HepG2 (cell line): ENCODE results near the gene HNF1B. TPM values are rescaled to one million over a fixed set of nuclear protein-coding genes. Genes with fewer than 3 reads are reported as not detected.
A peak's percentile ranks its signal among the peaks of the same experiment; 100 is the strongest.

ENCODE experiments used
- HDAC6 ChIP-seq: fragments of 200-600 bp; sonication (generic); IDR thresholded peaks from 2 replicates; pipeline ENCODE4 v1.7.0; 2017; ENCODE audit warnings: mild to moderate bottlenecking, antibody characterized with exemption, low read length, low read depth
- HES4 ChIP-seq: sonication (generic); formaldehyde crosslinking; IDR thresholded peaks from 2 replicates; pipeline ENCODE4 v1.9.0; 2021; ENCODE audit warnings: mild to moderate bottlenecking, missing genetic modification reagents, borderline replicate concordance
- HIVEP1 ChIP-seq: sonication (generic); formaldehyde crosslinking; IDR thresholded peaks from 2 replicates; pipeline ENCODE4 v1.4.0; 2020; ENCODE audit warnings: mild to moderate bottlenecking, missing genetic modification reagents
- MYNN ChIP-seq: sonication (generic); formaldehyde crosslinking; IDR thresholded peaks from 2 replicates; pipeline ENCODE4 v1.4.0; 2020; ENCODE audit warnings: mild to moderate bottlenecking, low read depth, missing genetic modification reagents
- PRMT3 ChIP-seq: sonication (generic); formaldehyde crosslinking; IDR thresholded peaks from 2 replicates; pipeline ENCODE4 v1.8.1; 2022; ENCODE audit warnings: low read depth, mild to moderate bottlenecking, moderate library complexity, missing genetic modification reagents, borderline replicate concordance
- RARA ChIP-seq: IDR thresholded peaks from 2 replicates; pipeline ENCODE4 v1.6.1; 2016; ENCODE audit warnings: missing genetic modification reagents, missing compliant biosample characterization
- SOX13 ChIP-seq, 3 experiments: fragments of 450-650 bp in 1 of 3; sonication (generic) in 1 of 3; formaldehyde crosslinking in 1 of 3; IDR thresholded peaks in 2 of 3; conservative IDR thresholded peaks in 1 of 3; 2 replicates each; pipeline versions ENCODE4 v1.5.0 to v1.6.1; 2016 to 2020; ENCODE audit warnings: antibody characterized with exemption in 1 of 3, mild to moderate bottlenecking in 1 of 3, missing compliant biosample characterization in 1 of 3, missing genetic modification reagents in 1 of 3, moderate library complexity in 1 of 3
- SUZ12 ChIP-seq: fragments of 150-350 bp; IDR thresholded peaks from 2 replicates; pipeline ENCODE4 v1.6.1; 2014; ENCODE audit warnings: low read depth, low read length
- TOE1 ChIP-seq: sonication (generic); formaldehyde crosslinking; IDR thresholded peaks from 2 replicates; pipeline ENCODE4 v1.4.0; 2020; ENCODE audit warnings: mild to moderate bottlenecking, missing genetic modification reagents
- ZFP36 ChIP-seq: fragments of 150-350 bp; IDR thresholded peaks from 2 replicates; pipeline ENCODE4 v1.6.1; 2018; ENCODE audit warnings: borderline replicate concordance, low read length, low read depth; ENCODE audit not compliant: partially characterized antibody
- ZFP41 ChIP-seq: sonication (generic); formaldehyde crosslinking; IDR thresholded peaks from 2 replicates; pipeline ENCODE4 v1.4.0; 2020; ENCODE audit warnings: mild to moderate bottlenecking, missing genetic modification reagents, borderline replicate concordance
- ZNF451 ChIP-seq: sonication (generic); formaldehyde crosslinking; IDR thresholded peaks from 2 replicates; pipeline ENCODE4 v1.5.0; 2020; ENCODE audit warnings: mild to moderate bottlenecking, missing genetic modification reagents
- ZNF550 ChIP-seq: sonication (generic); formaldehyde crosslinking; IDR thresholded peaks from 2 replicates; pipeline ENCODE4 v1.4.0; 2020; ENCODE audit warnings: mild to moderate bottlenecking, missing genetic modification reagents, borderline replicate concordance
- ZNF75D ChIP-seq: sonication (generic); formaldehyde crosslinking; IDR thresholded peaks from 2 replicates; pipeline ENCODE4 v1.8.1; 2023; ENCODE audit warnings: missing genetic modification reagents, mild to moderate bottlenecking, borderline replicate concordance
- ZSCAN29 ChIP-seq: sonication (generic); formaldehyde crosslinking; conservative IDR thresholded peaks from 2 replicates; pipeline ENCODE4 v1.4.0; 2020; ENCODE audit warnings: mild to moderate bottlenecking, missing genetic modification reagents
- ZSCAN9 ChIP-seq: IDR thresholded peaks from 2 replicates; pipeline ENCODE4 v1.6.1; 2016; ENCODE audit warnings: borderline replicate concordance
- polyA plus RNA-seq, 8 experiments: library from polyadenylated mRNA; depleted of rRNA in 3 of 8; stranded (reverse) in 7 of 8; unstranded in 1 of 8; fragments of >200 nt; fragmentation: Illumina TruSeq in 4 of 8; extraction: Trizol in 4 of 8; gene quantifications; 2 replicates each; pipeline versions ENCODE4 v1.2.1 to v1.2.3, GENCODE V29; 2011 to 2016; ENCODE audit warnings: low read depth in 4 of 8, missing spikeins in 1 of 8, mixed read lengths in 1 of 8; ENCODE audit not compliant: insufficient read depth in 1 of 8
- total RNA-seq, 5 experiments: library from RNA; depleted of rRNA; stranded (reverse); fragments of >200 nt; fragmentation: Illumina TruSeq; extraction: Trizol; gene quantifications; 2 replicates each; pipeline ENCODE4 v1.2.3, GENCODE V29; 2016; ENCODE audit warnings: low read depth in 1 of 5
- TF ChIP-seq, protein P1 (sequence below): sonication (generic); formaldehyde crosslinking; IDR thresholded peaks from 2 replicates; pipeline ENCODE4 v1.4.0; 2020; ENCODE audit warnings: mild to moderate bottlenecking, missing genetic modification reagents
- TF ChIP-seq, protein P2 (sequence below): sonication (generic); formaldehyde crosslinking; conservative IDR thresholded peaks from 2 replicates; pipeline ENCODE4 v1.4.0; 2020; ENCODE audit warnings: mild to moderate bottlenecking, missing genetic modification reagents, moderate library complexity
- TF ChIP-seq, protein P3 (sequence below): sonication (generic); formaldehyde crosslinking; IDR thresholded peaks from 2 replicates; pipeline ENCODE4 v1.5.1; 2020; ENCODE audit warnings: missing genetic modification reagents, mild to moderate bottlenecking, borderline replicate concordance

The HNF1B gene
- total and polyA plus RNA-seq, 2 of the 13 experiments (the other 11 are each of a cell fraction or from before 2014, with no cell fraction given), result 1.9 to 5.3 TPM

DNA sequence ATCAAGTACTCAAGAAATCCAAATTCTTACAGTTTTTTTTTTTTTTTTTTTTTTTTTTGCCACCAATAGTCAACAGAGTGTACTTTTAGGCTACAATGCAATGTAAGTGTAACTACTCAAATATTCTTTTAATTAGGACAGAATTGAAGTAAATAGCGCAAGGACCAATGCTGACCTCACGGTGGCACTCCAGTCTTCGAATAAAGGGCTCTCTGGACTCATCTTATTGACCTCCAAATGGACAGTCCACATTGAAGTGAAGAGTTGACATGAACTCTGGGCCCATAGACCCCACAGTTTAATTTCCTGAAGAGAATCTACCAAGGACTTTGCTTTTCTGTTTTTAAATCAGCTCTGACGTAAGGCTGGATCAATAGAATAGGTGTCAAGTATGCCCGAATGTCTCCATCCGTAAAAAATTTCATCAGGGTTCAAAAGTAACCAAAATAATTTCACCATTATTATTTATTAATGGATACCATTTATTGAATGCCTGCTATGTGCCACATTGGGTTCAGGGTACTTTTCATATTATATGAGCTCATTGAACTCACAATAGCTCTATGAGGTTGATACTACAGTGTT lies 94.3 kb downstream of the HNF1B start (continued):
- TF ChIP-seq, protein P1, sequence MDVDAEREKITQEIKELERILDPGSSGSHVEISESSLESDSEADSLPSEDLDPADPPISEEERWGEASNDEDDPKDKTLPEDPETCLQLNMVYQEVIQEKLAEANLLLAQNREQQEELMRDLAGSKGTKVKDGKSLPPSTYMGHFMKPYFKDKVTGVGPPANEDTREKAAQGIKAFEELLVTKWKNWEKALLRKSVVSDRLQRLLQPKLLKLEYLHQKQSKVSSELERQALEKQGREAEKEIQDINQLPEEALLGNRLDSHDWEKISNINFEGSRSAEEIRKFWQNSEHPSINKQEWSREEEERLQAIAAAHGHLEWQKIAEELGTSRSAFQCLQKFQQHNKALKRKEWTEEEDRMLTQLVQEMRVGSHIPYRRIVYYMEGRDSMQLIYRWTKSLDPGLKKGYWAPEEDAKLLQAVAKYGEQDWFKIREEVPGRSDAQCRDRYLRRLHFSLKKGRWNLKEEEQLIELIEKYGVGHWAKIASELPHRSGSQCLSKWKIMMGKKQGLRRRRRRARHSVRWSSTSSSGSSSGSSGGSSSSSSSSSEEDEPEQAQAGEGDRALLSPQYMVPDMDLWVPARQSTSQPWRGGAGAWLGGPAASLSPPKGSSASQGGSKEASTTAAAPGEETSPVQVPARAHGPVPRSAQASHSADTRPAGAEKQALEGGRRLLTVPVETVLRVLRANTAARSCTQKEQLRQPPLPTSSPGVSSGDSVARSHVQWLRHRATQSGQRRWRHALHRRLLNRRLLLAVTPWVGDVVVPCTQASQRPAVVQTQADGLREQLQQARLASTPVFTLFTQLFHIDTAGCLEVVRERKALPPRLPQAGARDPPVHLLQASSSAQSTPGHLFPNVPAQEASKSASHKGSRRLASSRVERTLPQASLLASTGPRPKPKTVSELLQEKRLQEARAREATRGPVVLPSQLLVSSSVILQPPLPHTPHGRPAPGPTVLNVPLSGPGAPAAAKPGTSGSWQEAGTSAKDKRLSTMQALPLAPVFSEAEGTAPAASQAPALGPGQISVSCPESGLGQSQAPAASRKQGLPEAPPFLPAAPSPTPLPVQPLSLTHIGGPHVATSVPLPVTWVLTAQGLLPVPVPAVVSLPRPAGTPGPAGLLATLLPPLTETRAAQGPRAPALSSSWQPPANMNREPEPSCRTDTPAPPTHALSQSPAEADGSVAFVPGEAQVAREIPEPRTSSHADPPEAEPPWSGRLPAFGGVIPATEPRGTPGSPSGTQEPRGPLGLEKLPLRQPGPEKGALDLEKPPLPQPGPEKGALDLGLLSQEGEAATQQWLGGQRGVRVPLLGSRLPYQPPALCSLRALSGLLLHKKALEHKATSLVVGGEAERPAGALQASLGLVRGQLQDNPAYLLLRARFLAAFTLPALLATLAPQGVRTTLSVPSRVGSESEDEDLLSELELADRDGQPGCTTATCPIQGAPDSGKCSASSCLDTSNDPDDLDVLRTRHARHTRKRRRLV (CRISPR knock-in tag), result no peak
- TF ChIP-seq ZFP36, result no peak
- TF ChIP-seq HIVEP1, result no peak
- TF ChIP-seq SUZ12, result no peak
- no peak for TF ChIP-seq ZNF75D (CRISPR knock-in tag)
- TF ChIP-seq, protein P2, sequence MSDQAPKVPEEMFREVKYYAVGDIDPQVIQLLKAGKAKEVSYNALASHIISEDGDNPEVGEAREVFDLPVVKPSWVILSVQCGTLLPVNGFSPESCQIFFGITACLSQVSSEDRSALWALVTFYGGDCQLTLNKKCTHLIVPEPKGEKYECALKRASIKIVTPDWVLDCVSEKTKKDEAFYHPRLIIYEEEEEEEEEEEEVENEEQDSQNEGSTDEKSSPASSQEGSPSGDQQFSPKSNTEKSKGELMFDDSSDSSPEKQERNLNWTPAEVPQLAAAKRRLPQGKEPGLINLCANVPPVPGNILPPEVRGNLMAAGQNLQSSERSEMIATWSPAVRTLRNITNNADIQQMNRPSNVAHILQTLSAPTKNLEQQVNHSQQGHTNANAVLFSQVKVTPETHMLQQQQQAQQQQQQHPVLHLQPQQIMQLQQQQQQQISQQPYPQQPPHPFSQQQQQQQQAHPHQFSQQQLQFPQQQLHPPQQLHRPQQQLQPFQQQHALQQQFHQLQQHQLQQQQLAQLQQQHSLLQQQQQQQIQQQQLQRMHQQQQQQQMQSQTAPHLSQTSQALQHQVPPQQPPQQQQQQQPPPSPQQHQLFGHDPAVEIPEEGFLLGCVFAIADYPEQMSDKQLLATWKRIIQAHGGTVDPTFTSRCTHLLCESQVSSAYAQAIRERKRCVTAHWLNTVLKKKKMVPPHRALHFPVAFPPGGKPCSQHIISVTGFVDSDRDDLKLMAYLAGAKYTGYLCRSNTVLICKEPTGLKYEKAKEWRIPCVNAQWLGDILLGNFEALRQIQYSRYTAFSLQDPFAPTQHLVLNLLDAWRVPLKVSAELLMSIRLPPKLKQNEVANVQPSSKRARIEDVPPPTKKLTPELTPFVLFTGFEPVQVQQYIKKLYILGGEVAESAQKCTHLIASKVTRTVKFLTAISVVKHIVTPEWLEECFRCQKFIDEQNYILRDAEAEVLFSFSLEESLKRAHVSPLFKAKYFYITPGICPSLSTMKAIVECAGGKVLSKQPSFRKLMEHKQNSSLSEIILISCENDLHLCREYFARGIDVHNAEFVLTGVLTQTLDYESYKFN (CRISPR knock-in tag), result no peak
- no peak for TF ChIP-seq SOX13 (IDR thresholded peaks at IDR 0.05)
- TF ChIP-seq SOX13 (CRISPR knock-in tag; conservative IDR thresholded peaks at IDR 0.05 in 1 of 2, IDR thresholded peaks at IDR 0.05 in 1 of 2), result peak in 1 of 2 experiments; percentile 16; a peak in 1 of 4 replicates
- no peak for TF ChIP-seq PRMT3 (CRISPR knock-in tag)
- TF ChIP-seq HES4 (CRISPR knock-in tag), result no peak
- TF ChIP-seq, protein P3, sequence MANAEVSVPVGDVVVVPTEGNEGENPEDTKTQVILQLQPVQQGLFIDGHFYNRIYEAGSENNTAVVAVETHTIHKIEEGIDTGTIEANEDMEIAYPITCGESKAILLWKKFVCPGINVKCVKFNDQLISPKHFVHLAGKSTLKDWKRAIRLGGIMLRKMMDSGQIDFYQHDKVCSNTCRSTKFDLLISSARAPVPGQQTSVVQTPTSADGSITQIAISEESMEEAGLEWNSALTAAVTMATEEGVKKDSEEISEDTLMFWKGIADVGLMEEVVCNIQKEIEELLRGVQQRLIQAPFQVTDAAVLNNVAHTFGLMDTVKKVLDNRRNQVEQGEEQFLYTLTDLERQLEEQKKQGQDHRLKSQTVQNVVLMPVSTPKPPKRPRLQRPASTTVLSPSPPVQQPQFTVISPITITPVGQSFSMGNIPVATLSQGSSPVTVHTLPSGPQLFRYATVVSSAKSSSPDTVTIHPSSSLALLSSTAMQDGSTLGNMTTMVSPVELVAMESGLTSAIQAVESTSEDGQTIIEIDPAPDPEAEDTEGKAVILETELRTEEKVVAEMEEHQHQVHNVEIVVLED (CRISPR knock-in tag), result no peak
- TF ChIP-seq ZSCAN9 (CRISPR knock-in tag), result no peak
- no peak for TF ChIP-seq HDAC6
- no peak for TF ChIP-seq ZSCAN29 (CRISPR knock-in tag)
- TF ChIP-seq ZFP41 (CRISPR knock-in tag), result no peak
- no peak for TF ChIP-seq ZNF550 (CRISPR knock-in tag)
- no peak for TF ChIP-seq ZNF451 (CRISPR knock-in tag)
- no peak for TF ChIP-seq MYNN (CRISPR knock-in tag)
- TF ChIP-seq RARA (CRISPR knock-in tag), result 0 out of 2 replicates have a peak, but pooled peaks have one; percentile 9
- no peak for TF ChIP-seq TOE1 (CRISPR knock-in tag)
